Breast epithelium (tissue), 3 donors: Measurements from ENCODE around the gene BPGM.

ENCODE experiments used
- CTCF ChIP-seq, 3 donors: fragments of 450-650 bp; IDR thresholded peaks; one replicate each; pipeline ENCODE4 v1.5.1; 2016 to 2017; ENCODE audit warnings: antibody characterized with exemption in 3 of 3, mild to moderate bottlenecking in 3 of 3, moderate library complexity in 3 of 3
- POLR2A ChIP-seq: fragments of 450-650 bp; IDR thresholded peaks from one replicate; pipeline ENCODE4 v1.6.1; 2016; ENCODE audit warnings: antibody characterized with exemption, mild to moderate bottlenecking, moderate library complexity
- POLR2AphosphoS5 ChIP-seq, 3 donors: sonication (generic); formaldehyde crosslinking; IDR thresholded peaks; one replicate each; pipeline ENCODE4 v1.6.1; 2017; ENCODE audit warnings: antibody characterized with exemption in 3 of 3

DNA sequence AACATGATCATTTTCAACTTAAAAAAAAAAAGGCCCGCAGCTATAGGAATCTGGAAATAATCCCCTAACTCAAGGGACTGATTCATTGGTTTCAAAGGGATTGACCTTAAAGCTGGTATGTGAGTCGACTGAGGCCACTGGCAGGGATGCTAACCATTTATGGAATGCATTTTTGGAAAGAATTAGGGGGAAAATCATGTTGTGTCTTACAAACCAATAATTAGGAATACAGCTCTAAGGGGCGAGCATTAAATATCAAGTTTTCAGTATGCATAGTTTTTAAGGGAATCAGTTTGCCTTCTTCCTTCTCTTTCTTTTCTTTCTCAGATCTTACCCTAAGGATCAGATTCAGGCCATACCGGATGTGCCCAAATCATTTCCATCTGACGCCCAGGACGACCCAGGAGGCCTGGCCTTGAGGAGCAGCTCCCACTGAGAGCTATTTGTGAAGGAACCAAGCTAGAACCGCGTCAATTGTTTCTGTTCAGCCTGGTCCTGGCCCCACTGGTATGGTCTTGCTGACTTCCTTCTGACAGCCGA is 48.7 kb downstream of the BPGM start:
- TF ChIP-seq CTCF (IDR thresholded peaks at IDR 0.05) (no peak), POLR2AphosphoS5 (IDR thresholded peaks at IDR 0.05) (no peak), POLR2A (no peak)
